ENCODE data around the gene ASAP3.

The ASAP3 gene

DNA sequence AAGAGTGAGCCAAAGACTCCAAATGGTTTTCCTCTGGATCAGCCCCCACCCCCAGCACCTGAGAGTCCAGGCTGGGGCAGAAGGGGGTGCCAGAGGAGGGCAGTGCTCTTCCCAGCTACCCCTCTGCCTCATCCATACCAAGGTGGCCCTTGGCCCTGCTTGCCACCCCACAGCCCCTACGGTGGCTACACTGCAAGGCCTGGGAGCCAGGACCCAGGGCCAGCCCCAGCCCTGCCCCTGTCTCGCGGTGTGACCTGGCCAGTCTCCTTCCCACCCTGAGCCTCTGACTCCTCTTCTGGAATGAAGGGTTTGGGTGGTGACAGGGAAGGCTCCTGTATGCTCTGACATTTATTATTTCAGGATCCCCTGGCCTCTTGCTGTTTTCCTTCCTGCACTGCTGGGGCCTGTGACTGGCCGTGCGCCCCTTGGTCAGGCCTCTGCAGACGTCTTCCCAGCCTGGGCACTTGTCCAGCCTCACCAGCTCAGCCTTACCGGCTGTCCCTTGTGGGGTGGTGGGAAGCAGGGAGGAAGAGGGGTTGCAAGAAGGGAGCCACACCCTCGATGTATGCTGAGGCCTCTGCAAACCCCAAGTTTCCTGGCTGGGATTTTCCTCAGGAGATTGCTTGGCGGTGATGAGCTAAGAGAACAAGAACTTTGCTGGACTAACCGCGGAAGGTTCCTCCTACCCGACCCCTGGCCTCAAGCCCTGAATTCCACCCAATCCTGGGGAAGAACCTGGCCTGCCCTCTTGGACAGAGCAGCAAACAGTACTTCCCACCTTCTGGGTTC, 13.5 kb downstream of the ASAP3 start:
- DNase-seq (ENCODE audit: low read depth), result no peak
- no peak overlapping the region for H3K4me3 ChIP-seq (ENCODE audit: low read depth, low read length)
- TF ChIP-seq, protein P1, sequence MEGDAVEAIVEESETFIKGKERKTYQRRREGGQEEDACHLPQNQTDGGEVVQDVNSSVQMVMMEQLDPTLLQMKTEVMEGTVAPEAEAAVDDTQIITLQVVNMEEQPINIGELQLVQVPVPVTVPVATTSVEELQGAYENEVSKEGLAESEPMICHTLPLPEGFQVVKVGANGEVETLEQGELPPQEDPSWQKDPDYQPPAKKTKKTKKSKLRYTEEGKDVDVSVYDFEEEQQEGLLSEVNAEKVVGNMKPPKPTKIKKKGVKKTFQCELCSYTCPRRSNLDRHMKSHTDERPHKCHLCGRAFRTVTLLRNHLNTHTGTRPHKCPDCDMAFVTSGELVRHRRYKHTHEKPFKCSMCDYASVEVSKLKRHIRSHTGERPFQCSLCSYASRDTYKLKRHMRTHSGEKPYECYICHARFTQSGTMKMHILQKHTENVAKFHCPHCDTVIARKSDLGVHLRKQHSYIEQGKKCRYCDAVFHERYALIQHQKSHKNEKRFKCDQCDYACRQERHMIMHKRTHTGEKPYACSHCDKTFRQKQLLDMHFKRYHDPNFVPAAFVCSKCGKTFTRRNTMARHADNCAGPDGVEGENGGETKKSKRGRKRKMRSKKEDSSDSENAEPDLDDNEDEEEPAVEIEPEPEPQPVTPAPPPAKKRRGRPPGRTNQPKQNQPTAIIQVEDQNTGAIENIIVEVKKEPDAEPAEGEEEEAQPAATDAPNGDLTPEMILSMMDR (IDR thresholded peaks at IDR 0.05; ENCODE audit: low read depth, low read length, missing control alignments), result no peak

GRCh38 chr1:23469372-23469982, 14.5 kb downstream of the ASAP3 start:
- DNase-seq (ENCODE audit: low read depth), result no peak
- TF ChIP-seq, protein P1 (IDR thresholded peaks at IDR 0.05; ENCODE audit: low read depth, low read length, missing control alignments), result no peak
- no peak overlapping the region for H3K4me3 ChIP-seq (ENCODE audit: low read depth, low read length)

DNA sequence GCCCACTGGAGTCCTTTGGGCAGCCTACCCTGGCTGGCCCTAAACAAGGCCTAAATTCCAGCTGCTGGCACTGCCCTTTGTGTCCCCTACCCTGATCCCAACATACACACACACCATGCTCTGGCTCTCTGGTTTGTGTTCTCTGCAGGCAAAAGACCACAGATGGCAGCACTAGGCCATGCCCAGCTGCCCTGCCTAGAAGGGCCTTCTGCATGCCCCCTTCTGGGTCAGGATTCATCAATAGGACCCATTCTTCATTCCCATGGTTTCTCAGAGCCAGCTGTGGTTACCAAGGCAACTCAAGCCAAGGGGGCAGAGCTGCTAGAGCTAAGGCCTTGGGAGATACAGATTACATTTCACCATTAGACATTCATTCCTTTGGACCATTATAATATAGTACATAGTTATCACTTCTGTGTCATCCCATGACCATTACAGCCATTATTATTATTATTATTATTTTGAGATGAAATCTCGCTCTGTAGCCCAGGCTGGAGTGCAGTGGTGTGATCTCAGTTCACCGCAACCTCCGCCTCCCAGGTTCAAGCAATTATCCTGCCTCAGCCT, 17.5 kb downstream of the ASAP3 start:
- no peak for DNase-seq (ENCODE audit: low read depth)
- no peak overlapping the region for H3K4me3 ChIP-seq (ENCODE audit: low read depth, low read length)
- TF ChIP-seq, protein P1 (IDR thresholded peaks at IDR 0.05; ENCODE audit: low read depth, low read length, missing control alignments), result no peak

- DNase-seq (ENCODE audit: low read depth), result no peak
- H3K4me3 ChIP-seq (ENCODE audit: low read depth, low read length), result no peak overlapping the region
- TF ChIP-seq, protein P1 (IDR thresholded peaks at IDR 0.05; ENCODE audit: low read depth, low read length, missing control alignments), result no peak
These were observed 20.7 kb downstream of the ASAP3 start for GRCh38 chr1:23463286-23463685.

DNA sequence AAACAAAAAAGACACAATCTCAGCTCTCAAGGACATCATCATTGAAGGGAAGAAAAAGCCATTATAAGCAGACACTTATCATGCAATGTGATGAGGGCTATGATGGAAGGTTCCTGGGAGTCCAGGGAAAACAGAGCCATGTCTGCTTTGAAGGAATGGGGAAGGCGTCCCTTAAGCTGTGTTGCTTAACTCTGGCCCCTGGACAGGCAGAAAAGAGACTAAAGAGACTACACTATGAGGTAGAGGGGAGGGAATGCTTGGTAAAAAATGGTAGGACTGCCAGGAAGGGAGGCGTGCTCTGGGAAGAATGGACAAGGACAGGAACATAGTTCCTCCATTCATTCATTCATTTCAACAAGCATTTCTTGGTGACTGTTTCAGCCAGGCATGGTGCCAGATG, 21.2 kb downstream of the ASAP3 start:
- no peak for DNase-seq (ENCODE audit: low read depth)
- H3K4me3 ChIP-seq (ENCODE audit: low read depth, low read length), result no peak overlapping the region
- TF ChIP-seq, protein P1 (IDR thresholded peaks at IDR 0.05; ENCODE audit: low read depth, low read length, missing control alignments), result no peak

GRCh38 chr1:23461050-23461449, 22.9 kb downstream of the ASAP3 start:
- DNase-seq (ENCODE audit: low read depth), result no peak
- TF ChIP-seq, protein P1 (IDR thresholded peaks at IDR 0.05; ENCODE audit: low read depth, low read length, missing control alignments), result no peak
- H3K4me3 ChIP-seq (ENCODE audit: low read depth, low read length), result no peak overlapping the region

All from GM12864 (cell line).